Measurements from ENCODE around the gene LRRC38.
A peak's percentile ranks its signal among the peaks of the same experiment; 100 is the strongest.

The LRRC38 gene

GRCh38 chr1:13549021-13549420 lies 35.2 kb upstream of the LRRC38 start:
- TF ChIP-seq TARDBP (IDR thresholded peaks at IDR 0.05) (no peak), CTBP1 (IDR thresholded peaks at IDR 0.05; ENCODE audit: borderline replicate concordance) (no peak), ARNT (IDR thresholded peaks at IDR 0.05) (no peak), NFRKB (IDR thresholded peaks at IDR 0.05) (no peak), HDGF (IDR thresholded peaks at IDR 0.05; ENCODE audit: borderline replicate concordance) (no peak), FOXK2 (IDR thresholded peaks at IDR 0.05) (no peak), SP1 (IDR thresholded peaks at IDR 0.05) (no peak)
- no peak for DNase-seq (ENCODE audit: extremely low spot score)
- POLR2A ChIA-PET: no interaction called here
- CTCF ChIA-PET: interaction anchor here (1.0 kb wide), 1 partner anchor 255 kb away, joined by 3 read pairs; no protein-coding TSS in a partner anchor

- CTCF ChIA-PET: interaction anchor here (1.0 kb wide), 1 partner anchor 256 kb away, joined by 3 read pairs; no protein-coding TSS in a partner anchor
- POLR2A ChIA-PET: no interaction called here
- no peak for DNase-seq (ENCODE audit: extremely low spot score)
- TF ChIP-seq, protein P1, sequence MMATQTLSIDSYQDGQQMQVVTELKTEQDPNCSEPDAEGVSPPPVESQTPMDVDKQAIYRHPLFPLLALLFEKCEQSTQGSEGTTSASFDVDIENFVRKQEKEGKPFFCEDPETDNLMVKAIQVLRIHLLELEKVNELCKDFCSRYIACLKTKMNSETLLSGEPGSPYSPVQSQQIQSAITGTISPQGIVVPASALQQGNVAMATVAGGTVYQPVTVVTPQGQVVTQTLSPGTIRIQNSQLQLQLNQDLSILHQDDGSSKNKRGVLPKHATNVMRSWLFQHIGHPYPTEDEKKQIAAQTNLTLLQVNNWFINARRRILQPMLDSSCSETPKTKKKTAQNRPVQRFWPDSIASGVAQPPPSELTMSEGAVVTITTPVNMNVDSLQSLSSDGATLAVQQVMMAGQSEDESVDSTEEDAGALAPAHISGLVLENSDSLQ (IDR thresholded peaks at IDR 0.05): no peak
- TF ChIP-seq LEF1 (IDR thresholded peaks at IDR 0.05; ENCODE audit: borderline replicate concordance): no peak
- no peak for TF ChIP-seq SUZ12 (IDR thresholded peaks at IDR 0.05)
- TF ChIP-seq CTBP1 (IDR thresholded peaks at IDR 0.05; ENCODE audit: borderline replicate concordance): no peak
- TF ChIP-seq FOXA1 (IDR thresholded peaks at IDR 0.05): no peak
- TF ChIP-seq ARNT (IDR thresholded peaks at IDR 0.05): no peak
- no peak for TF ChIP-seq HDGF (IDR thresholded peaks at IDR 0.05; ENCODE audit: borderline replicate concordance)
- TF ChIP-seq SP1 (IDR thresholded peaks at IDR 0.05): no peak
- no peak for TF ChIP-seq FOXK2 (IDR thresholded peaks at IDR 0.05)
- no peak for TF ChIP-seq NFRKB (IDR thresholded peaks at IDR 0.05)
- TF ChIP-seq ELF4 (IDR thresholded peaks at IDR 0.05): no peak
- TF ChIP-seq TARDBP (IDR thresholded peaks at IDR 0.05): no peak
- TF ChIP-seq ZNF384 (IDR thresholded peaks at IDR 0.05): no peak
- TF ChIP-seq FOXM1 (IDR thresholded peaks at IDR 0.05; ENCODE audit: borderline replicate concordance): no peak
- no peak for TF ChIP-seq L3MBTL2 (conservative IDR thresholded peaks at IDR 0.05)
- TF ChIP-seq BHLHE40 (IDR thresholded peaks at IDR 0.05; ENCODE audit: borderline replicate concordance): no peak
These were observed 34.5 kb upstream of the LRRC38 start for GRCh38 chr1:13548281-13548680.

DNA sequence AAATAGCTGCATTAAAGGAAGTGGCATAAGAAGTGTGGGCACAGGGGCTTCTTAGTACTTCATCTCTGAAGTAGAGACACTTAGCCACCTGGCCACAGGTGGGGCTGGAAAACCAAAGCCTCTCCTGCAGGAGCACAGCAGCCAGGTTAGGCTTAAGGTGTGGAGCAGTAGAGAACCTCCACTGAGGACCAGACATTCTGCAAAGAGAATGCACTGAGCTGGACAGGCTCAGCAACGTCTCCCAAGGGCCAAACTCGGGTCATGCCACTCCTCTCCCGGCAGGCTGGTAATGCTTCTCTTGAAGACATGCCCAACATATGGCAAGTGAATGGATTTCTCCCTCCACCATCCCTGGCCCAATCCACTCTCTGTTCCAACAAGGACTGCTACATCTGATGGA lies 33.0 kb upstream of the LRRC38 start:
- TF ChIP-seq L3MBTL2 (conservative IDR thresholded peaks at IDR 0.05) (no peak), FOXK2 (IDR thresholded peaks at IDR 0.05) (no peak), ZNF384 (IDR thresholded peaks at IDR 0.05) (no peak), ARNT (IDR thresholded peaks at IDR 0.05) (no peak), BHLHE40 (IDR thresholded peaks at IDR 0.05; ENCODE audit: borderline replicate concordance) (no peak), SP1 (IDR thresholded peaks at IDR 0.05) (no peak), FOXM1 (IDR thresholded peaks at IDR 0.05; ENCODE audit: borderline replicate concordance) (no peak), FOXA1 (IDR thresholded peaks at IDR 0.05) (no peak), ELF4 (IDR thresholded peaks at IDR 0.05) (no peak), TARDBP (IDR thresholded peaks at IDR 0.05) (no peak), SUZ12 (IDR thresholded peaks at IDR 0.05) (no peak), NFRKB (IDR thresholded peaks at IDR 0.05) (no peak), CTBP1 (IDR thresholded peaks at IDR 0.05; ENCODE audit: borderline replicate concordance) (no peak), LEF1 (IDR thresholded peaks at IDR 0.05; ENCODE audit: borderline replicate concordance) (no peak)
- TF ChIP-seq, protein P1 (IDR thresholded peaks at IDR 0.05): no peak
- POLR2A ChIA-PET: no interaction called here
- CTCF ChIA-PET: no interaction called here
- no peak for DNase-seq (ENCODE audit: extremely low spot score)

DNA sequence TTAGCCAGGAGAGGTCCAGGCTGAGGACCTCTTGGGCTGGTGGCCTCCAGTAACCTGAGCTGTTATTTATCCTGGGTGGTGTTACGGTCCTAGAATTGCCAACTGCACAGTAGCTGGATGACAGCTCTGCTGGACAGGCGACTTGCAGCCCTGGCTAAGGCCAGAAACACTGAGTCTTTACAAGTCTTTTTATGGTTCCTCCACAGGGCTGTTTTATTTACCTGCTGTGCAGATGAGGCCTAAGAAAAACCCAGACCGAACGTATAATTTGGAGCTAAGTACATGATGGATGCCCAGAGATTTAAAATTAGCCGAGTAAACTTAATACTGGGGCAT lies 30.4 kb upstream of the LRRC38 start:
- no peak for DNase-seq (ENCODE audit: extremely low spot score)
- TF ChIP-seq, protein P1 (IDR thresholded peaks at IDR 0.05): 0 out of 2 replicates have a peak, but pooled peaks have one; percentile 34
- no peak for TF ChIP-seq CTBP1 (IDR thresholded peaks at IDR 0.05; ENCODE audit: borderline replicate concordance)
- TF ChIP-seq TARDBP (IDR thresholded peaks at IDR 0.05): no peak
- POLR2A ChIA-PET: no interaction called here
- CTCF ChIA-PET: interaction anchor here (0.7 to 1.2 kb wide), 3 partner anchors 14 to 77 kb away, joined by 3 to 5 read pairs (median 4); no protein-coding TSS in a partner anchor

- CTCF ChIA-PET: interaction anchor here (0.7 to 1.1 kb wide), 2 partner anchors 12 to 26 kb away, joined by 3 to 4 read pairs; no protein-coding TSS in a partner anchor
- peak; percentile 81 for DNase-seq (ENCODE audit: extremely low spot score)
- TF ChIP-seq, protein P1 (IDR thresholded peaks at IDR 0.05): no peak
- TF ChIP-seq TARDBP (IDR thresholded peaks at IDR 0.05) (no peak), HDGF (IDR thresholded peaks at IDR 0.05; ENCODE audit: borderline replicate concordance) (no peak), LEF1 (IDR thresholded peaks at IDR 0.05; ENCODE audit: borderline replicate concordance) (no peak), BHLHE40 (IDR thresholded peaks at IDR 0.05; ENCODE audit: borderline replicate concordance) (no peak), ARNT (IDR thresholded peaks at IDR 0.05) (no peak), SP1 (IDR thresholded peaks at IDR 0.05) (no peak), ZNF384 (IDR thresholded peaks at IDR 0.05) (no peak), FOXM1 (IDR thresholded peaks at IDR 0.05; ENCODE audit: borderline replicate concordance) (no peak), L3MBTL2 (conservative IDR thresholded peaks at IDR 0.05) (no peak), ELF4 (IDR thresholded peaks at IDR 0.05) (no peak), FOXA1 (IDR thresholded peaks at IDR 0.05) (no peak)
- POLR2A ChIA-PET: no interaction called here
These were observed 29.8 kb upstream of the LRRC38 start for GRCh38 chr1:13543451-13544220.

All from HEK293T (cell line).